ENCODE measurements around the gene ZNF555.

The ZNF555 gene

GRCh38 chr19:2827022-2827421 is 14.3 kb upstream of the ZNF555 start:
- no peak for DNase-seq

DNA sequence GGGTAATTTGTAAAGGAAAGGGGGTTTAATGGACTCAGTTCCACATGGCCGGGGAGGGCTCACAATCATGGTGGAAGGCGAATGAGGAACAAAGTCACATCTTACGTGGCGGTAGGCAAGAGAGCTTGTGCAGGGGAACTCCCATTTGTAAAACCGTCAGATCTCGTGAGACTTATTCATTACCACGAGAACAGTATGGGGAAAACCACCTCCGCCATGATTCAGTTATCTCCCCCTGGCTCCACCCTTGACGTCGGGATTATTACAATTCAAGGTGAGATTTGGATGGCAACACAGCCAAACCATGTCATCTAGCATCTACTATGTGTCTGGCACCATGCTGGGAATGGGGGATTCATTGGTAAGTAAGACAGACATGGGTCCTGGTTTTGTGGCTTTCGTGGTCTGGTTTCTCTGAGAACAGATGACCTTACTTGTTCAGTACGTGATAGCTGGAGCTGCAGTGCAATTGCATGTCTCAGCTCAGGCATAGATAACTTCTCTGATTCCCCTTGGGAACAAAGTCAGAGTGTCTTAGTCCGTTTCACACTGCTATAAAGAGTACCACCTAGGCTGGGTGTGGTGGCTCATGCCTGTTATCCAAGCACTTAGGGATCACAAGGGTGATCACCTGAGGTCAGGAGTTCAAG is 13.3 kb upstream of the ZNF555 start:
- no peak for DNase-seq

DNA sequence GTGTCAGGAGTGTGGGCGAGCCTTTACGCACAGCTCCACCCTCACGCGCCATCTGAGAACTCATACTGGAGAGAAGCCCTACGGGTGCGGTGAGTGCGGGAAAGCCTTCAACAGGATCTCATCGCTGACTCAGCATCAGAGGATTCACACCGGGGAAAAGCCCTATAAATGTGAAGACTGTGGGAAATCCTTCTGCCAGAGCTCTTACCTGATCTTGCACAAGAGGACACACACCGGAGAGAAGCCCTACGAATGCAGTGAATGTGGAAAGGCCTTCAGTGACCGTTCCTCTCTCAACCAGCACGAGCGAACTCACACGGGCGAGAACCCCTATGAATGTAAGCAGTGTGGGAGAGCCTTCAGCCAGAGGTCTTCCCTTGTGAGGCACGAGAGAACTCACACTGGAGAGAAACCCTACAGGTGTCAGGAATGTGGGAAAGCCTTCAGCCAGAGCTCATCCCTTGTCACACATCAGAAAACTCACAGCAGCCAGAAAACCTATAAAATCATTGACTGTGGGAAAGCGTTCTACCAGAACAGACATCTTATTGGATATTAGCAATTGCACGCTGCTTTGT is 6.9 kb upstream of the ZNF555 start:
- no peak for DNase-seq

DNA sequence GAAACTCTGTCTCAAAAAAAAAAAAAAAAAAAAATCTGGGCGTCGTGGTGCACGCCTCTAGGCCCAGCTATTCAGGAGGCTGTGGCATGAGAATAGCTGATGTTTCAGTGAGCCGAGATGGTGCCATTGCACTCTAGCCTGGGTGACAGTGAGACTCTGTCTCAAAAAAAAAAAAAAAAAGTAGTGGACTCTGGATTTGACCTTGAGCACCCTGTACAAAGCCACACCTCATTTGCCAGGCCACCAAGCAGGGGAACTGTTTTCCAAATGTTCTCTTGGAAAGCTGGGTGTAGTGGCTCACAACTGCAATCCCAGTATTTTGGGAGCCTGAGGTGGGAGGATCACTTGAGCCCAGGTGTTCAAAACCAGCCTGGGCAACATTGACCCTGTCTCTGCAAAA is 3.8 kb upstream of the ZNF555 start:
- DNase-seq = no peak

GRCh38 chr19:2841855-2842574 is 740 bp downstream of the ZNF555 start:
- DNase-seq = no peak

- DNase-seq = no peak
Observed at GRCh38 chr19:2845107-2845506, 3.8 kb downstream of the ZNF555 start.

DNA sequence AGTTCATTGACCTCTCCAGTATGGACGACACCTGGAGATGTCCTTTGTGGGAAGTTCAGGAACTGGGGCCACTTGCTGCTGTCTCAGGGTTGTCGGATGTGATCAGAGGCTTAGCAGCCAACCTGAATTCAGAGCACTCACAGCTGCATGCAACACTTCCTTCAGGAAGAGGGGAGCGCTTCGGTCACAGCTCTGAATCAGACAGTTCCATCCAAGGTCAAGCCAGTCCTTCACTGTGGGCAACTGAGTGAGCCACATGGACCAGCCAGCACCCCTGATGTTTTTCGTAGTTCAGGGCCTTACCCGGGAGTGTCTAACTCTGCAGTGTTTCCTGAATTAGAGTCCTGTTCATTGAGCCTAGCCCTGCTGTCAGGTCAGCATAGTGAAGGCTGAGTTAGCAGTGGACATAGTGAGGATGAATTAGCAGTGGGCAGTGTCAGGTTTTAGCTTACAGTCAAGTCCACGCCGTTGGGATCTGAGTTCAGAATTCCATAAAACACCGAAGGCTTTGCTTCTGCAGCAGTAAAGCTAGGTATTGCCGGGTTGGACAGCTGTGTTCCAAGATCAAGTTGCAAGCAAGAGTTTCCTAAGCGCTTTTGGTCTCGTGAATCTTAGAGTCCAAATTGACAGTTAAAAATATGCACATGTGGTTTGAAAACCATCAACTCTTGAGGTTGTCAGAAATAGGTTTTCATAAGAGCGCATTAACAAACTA is 5.1 kb downstream of the ZNF555 start:
- no peak for DNase-seq

GRCh38 chr19:2847507-2847906 is 6.2 kb downstream of the ZNF555 start:
- DNase-seq = no peak

DNA sequence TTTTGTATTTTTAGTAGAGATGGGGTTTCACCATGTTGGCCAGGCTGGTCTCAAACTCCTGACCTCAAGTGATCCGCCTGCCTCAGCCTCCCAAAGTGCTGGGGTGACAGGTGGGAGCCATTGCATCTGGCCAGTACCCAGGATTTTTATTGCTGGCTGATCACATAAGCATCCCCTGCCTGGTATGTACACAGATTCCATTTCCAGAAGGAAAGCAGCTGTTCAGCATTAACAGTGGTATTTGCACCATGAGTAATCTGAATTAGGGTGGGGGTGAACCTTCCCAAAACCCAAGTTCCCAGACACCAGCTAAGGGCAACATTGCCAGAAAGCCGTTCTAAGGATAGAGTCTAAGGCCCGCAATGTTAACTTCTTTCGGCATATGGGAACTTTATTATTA is 7.3 kb downstream of the ZNF555 start:
- DNase-seq = no peak

DNA sequence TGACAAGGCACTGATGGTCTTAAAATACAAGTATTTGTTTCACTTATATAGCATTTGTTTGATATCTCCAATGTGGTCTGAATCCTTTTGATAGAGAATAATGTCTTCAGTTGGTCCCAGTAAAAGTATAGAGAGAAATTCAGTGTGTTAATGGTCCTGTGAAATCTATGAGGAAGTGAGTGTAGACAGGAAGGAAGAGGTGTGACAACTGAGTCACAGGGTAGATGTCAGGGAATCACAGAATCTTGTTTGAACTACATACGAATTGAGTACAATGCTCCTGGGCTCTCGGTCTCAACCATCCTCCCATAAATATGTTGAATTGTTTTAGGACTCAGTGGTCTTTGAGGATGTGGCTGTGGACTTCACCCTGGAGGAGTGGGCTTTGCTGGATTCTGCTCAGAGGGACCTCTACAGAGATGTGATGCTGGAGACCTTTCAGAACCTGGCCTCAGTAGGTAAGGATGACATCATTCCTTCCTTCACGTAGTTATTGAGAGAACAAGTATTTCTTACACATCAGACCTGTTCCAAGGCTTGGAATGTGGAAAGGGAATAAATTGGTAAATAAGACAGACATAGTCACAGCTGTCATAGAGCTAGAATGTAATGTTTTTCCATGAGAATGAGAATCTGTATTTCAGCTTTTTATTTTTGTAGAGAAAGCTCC is 9.1 kb downstream of the ZNF555 start:
- no peak for DNase-seq

DNA sequence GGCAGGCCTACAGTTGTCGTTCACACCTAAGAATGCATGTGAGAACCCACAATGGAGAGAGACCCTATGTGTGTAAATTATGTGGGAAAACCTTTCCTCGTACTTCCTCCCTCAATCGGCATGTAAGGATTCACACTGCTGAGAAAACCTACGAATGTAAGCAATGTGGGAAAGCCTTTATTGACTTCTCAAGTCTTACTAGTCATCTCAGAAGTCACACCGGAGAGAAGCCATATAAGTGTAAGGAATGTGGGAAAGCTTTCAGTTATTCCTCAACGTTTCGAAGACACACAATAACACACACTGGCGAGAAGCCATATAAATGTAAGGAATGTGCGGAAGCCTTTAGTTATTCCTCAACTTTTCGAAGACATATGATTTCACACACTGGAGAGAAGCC is 11.3 kb downstream of the ZNF555 start:
- no peak for DNase-seq

- no peak for DNase-seq
Observed at GRCh38 chr19:2853015-2853606, 11.8 kb downstream of the ZNF555 start.

GRCh38 chr19:2854849-2855248 is 13.6 kb downstream of the ZNF555 start:
- DNase-seq = no peak

GRCh38 chr19:2856457-2857050 is 15.3 kb downstream of the ZNF555 start:
- DNase-seq = no peak

DNA sequence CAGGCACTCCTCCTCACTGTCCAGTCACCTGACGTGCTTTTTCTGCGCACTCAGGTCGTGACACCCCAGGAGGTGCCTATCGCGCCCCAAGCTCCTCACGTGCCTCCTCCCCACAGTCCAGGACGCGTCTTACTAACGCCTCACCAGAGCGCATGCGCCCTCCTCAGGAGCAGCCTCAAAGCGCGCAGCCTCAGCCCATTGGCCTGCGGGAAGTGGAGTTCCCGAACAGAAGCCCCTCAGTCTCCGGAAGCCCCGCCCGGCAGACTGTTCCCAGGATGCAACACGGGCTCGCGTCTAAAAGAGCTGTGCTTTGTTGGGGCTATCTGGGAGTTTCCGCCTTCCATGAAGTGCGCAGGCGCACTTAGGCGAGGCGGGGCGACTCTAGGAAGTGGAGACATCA is 17.6 kb downstream of the ZNF555 start:
- no peak for DNase-seq

DNA sequence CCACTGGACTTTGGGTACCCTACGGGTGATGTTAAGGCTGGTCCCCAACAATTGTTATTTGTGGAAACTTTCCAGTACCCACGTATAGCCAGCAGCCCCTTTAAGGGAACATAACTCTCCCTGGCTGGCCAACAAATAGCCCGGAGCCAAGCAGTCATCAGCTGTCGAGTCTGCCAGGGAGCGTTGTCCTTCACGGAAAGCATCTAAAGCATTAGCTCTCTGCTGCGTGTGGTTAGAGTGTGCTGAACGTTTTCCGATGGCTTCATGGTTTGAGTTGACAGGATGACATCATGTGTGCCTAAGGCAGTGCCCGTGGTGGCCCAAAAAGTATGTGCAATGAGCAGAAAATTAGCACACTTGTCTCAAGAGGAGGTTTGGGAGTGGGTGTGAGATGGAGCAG is 22.5 kb downstream of the ZNF555 start:
- no peak for DNase-seq

DNA sequence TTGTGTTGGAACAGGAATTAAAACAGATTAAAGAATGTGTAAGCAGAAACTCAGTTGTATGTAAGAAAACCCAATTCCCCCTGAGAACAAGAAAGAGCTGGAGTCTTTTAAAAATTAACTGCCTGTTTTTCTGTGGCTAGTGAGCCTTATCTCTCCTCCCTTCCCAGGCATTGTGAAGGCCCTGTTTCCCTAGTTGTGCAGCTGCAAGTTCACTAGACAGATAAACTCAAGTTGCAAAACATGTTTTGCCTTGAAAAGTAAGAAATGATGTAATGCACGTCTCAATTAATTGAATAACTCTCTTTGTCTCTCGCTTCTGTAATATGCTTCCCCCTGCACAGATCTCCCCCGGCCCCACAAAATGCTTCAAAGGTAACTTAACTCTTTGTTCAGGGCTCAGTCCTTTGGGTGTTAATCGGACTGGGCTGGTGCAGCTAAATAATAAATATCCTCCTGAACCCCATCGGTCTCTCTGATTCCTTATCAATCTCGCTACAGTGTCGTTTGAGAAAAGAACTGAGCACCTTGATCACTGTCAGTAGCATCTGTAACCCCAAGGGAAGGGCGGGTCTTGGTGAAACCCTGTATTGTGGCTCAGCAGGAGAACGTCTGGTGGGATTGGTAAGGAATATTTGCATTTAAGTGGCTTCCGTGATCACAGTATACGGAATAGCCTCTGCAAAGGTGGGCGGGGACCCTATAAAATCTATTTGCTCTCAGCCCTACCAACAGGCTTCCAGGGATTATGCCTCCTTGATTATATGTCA is 24.2 kb downstream of the ZNF555 start:
- DNase-seq = no peak

DNA sequence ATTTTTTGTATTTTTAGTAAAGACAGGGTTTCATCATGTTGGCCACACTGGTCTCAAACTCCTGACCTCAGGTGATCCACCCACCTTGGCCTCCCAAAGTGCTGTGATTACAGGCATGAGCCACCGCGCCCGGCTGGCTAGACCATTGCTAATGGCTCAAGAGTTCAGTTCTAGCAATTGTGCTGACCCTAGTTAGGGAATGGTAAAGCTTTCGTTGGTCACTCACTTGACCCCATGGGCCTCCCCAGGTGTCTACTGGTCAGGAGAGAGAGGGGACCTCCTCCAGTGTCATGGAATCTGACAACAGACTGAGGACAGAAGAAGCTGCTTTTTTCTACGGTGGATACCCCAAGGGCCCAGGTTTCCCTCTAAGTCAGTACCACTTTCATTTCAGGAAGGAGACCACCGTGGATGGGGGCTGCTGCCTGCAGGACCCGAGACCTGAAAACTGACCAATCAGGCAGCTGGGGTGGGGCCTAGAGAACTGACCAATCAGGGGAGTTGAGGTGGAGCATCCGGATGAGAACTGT is 25.3 kb downstream of the ZNF555 start:
- no peak for DNase-seq

DNA sequence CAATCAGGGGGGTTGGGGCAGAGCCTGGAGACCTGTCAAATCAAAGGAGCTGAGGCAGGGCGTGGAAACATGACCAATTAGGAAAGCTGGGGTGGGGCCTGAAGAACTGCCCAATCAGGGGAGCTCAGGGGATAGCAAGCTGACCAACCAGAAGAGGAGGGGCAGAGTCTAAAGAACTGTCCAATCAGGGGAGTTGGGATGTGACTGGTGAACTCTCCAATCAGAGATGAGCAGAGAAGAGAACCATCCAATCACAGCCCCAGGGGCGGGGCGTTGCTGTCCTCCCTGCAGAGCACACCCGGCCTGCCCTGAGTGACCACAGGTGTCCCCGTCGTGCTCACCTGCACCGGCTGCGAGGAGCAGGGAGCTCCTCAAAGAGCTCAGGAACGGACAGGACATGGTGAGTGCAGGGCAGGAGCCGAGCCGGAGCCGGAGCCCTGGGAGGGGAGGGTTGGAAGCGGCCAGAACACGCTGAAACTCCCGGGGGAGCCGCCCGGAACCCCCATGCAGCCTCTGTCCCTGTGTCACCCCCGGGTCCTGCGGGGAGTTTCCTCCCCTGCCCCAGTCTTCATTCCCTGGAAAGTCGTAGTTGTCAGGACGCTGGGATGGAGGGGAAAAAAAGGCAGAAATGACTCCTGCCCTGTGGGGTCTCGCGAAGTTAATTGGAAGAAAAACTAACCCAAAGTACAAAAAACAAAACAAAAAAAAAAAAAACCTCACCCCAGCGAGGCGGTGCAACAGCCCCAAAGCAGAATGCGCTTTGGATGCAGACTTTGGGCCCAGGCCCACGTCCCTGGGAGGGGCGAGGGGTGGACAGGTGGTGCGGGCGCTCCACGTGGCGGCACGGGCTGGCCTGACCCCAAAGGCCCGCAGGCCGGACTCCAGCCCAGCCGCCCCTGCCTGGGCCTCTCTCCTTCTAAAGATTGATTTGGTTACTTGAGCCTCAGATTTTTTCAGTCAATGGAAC is 26.0 kb downstream of the ZNF555 start, which contains the start of gene ZNF556:
TSS of gene ZNF556 (plus strand) at position 311 of the 967 bp plus-strand sequence. CDS start at position 398, 87 bp downstream.
- no peak for DNase-seq

DNA sequence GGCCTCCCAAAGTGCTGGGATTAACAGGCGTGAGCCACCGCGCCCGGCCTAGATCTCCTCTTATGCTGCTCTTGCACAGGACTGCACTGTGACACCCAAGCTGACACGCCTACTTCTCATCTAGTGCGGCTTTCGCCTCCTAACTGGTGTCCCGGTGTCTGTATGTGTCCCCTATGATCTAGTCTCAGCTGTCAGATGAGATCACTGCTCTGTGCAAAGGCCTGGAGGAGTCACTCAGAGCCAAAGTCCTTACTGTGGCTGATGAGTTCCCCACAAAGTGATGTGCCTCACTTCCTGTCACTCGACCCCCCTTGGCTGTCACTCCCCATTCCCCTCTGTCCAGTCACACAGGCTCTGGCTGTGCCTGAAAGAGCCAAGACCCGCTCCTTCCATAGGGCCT is 28.3 kb downstream of the ZNF555 start:
- DNase-seq = no peak
